Stimulated activated CD4-positive, alpha-beta T cell treated with anti-CD3 and anti-CD28 coated beads, TNF-alpha, amount 100 ng/mL, for 24 hours (primary cell): ENCODE measurements around the gene CCR6.
"Not testable (repeated sequence)": the region's sequence is repeated elsewhere in the genome, so short reads cannot be mapped to it uniquely, and the experiment has no call there.

ENCODE experiments used
- DNase-seq, 3 experiments: peaks; one replicate each; pipeline ENCODE4 v3.0.0-alpha.2; 2020; ENCODE audit warnings: low read depth in 3 of 3

CCR6 gene

GRCh38 chr6:167141667-167142432 is 19.0 kb downstream of the CCR6 start:
- DNase-seq: peak; percentile 20 to 47 (median 24)

GRCh38 chr6:167142433-167142761 is 19.5 kb downstream of the CCR6 start:
- DNase-seq: no peak

- DNase-seq: no peak
Observed at GRCh38 chr6:167143041-167143440, 20.1 kb downstream of the CCR6 start.

GRCh38 chr6:167145461-167145860 is 22.6 kb downstream of the CCR6 start:
- no peak for DNase-seq

- DNase-seq: no peak
Observed at GRCh38 chr6:167146135-167146534, 23.2 kb downstream of the CCR6 start.

GRCh38 chr6:167146977-167147376 is 24.1 kb downstream of the CCR6 start:
- no peak for DNase-seq

GRCh38 chr6:167148021-167148420 is 25.1 kb downstream of the CCR6 start:
- DNase-seq: no peak

GRCh38 chr6:167148997-167149396 is 26.1 kb downstream of the CCR6 start:
- no peak for DNase-seq

- DNase-seq: no peak
Observed at GRCh38 chr6:167150941-167151549, 28.1 kb downstream of the CCR6 start.

- no peak for DNase-seq
Observed at GRCh38 chr6:167151648-167152047, 28.8 kb downstream of the CCR6 start.

GRCh38 chr6:167152862-167153261 is 30.0 kb downstream of the CCR6 start:
- no peak for DNase-seq

GRCh38 chr6:167153521-167153959 is 30.6 kb downstream of the CCR6 start:
- DNase-seq: no peak

- no peak for DNase-seq
Observed at GRCh38 chr6:167154291-167154690, 31.4 kb downstream of the CCR6 start.

- DNase-seq: no peak
Observed at GRCh38 chr6:167154895-167155294, 32.0 kb downstream of the CCR6 start.

GRCh38 chr6:167157414-167157813 is 34.5 kb downstream of the CCR6 start:
- DNase-seq: no peak

- no peak for DNase-seq
Observed at GRCh38 chr6:167157863-167158262, 35.0 kb downstream of the CCR6 start, which contains the start of gene GPR31. Gene GPR31 (minus strand): TSS chr6:167157980. CDS start chr6:167157831, 149 bp downstream.

- no peak for DNase-seq
Observed at GRCh38 chr6:167161851-167162467, 39.1 kb downstream of the CCR6 start.

- DNase-seq: no peak
Observed at GRCh38 chr6:167162591-167162990, 39.7 kb downstream of the CCR6 start.

GRCh38 chr6:167163476-167164011 is 40.6 kb downstream of the CCR6 start:
- no peak for DNase-seq

- no peak for DNase-seq
Observed at GRCh38 chr6:167164261-167164660, 41.4 kb downstream of the CCR6 start.

GRCh38 chr6:167165858-167166471 is 43.1 kb downstream of the CCR6 start:
- no peak for DNase-seq

- not testable (repeated sequence) for DNase-seq
Observed at GRCh38 chr6:167167699-167168098, 44.8 kb downstream of the CCR6 start.
